Right atrium auricular region (tissue), 2 donors: ENCODE results near the gene AGO3. TPM values are rescaled to one million over a fixed set of nuclear protein-coding genes. Genes with fewer than 3 reads are reported as not detected.

Experiments
- DNase-seq: peaks from one replicate; pipeline ENCODE4 v3.0.0-alpha.2; 2019; ENCODE audit warnings: low spot score
- H3K27ac ChIP-seq, 2 donors: fragments of 200-600 bp; sonication (generic); 1 replicate in 1 of 2; 2 replicates in 1 of 2; pipeline ENCODE4 v1.5.1; 2016 to 2019
- H3K27me3 ChIP-seq, 2 donors: fragments of 200-600 bp; sonication (generic); one replicate each; pipeline versions ENCODE4 v1.5.1 to v1.6.0; 2017 to 2019
- H3K36me3 ChIP-seq: fragments of 200-600 bp; sonication (generic); one replicate; pipeline ENCODE4 v1.5.1; 2016
- H3K4me1 ChIP-seq, 2 donors: fragments of 200-600 bp; sonication (generic); one replicate each; pipeline versions ENCODE4 v1.5.1 to v1.6.0; 2017 to 2019
- H3K4me3 ChIP-seq, 2 donors: fragments of 200-600 bp; sonication (generic); 1 replicate in 1 of 2; 2 replicates in 1 of 2; pipeline ENCODE4 v1.5.1; 2017 to 2019; ENCODE audit warnings: mild to moderate bottlenecking in 1 of 2, moderate library complexity in 1 of 2
- H3K9me3 ChIP-seq, 2 donors: fragments of 200-600 bp; sonication (generic); one replicate each; pipeline ENCODE4 v1.5.1; 2019
- CTCF ChIP-seq, 2 donors: fragments of 200-600 bp; sonication (generic); IDR thresholded peaks; one replicate each; pipeline ENCODE4 v1.5.1; 2019; ENCODE audit warnings: antibody characterized with exemption in 2 of 2
- total RNA-seq, 2 donors: library from RNA; depleted of rRNA; stranded (reverse); fragments of >200 nt; gene quantifications; one replicate each; pipeline ENCODE4 v1.1.0, GENCODE V29; 2016

The AGO3 gene
- total RNA-seq, 2 donors from 2014 or later: 10.1 to 10.6 TPM

- H3K4me1 ChIP-seq: peaks cover 0 to 34% of the 10 kb centered on the region in 2 donors
- H3K9me3 ChIP-seq: no peaks in the 10 kb centered on the region
- TF ChIP-seq CTCF (IDR thresholded peaks at IDR 0.05): no peak
Measured at GRCh38 chr1:36087233-36088123, 156.6 kb downstream of the AGO3 start.

GRCh38 chr1:36088265-36088576 lies 157.3 kb downstream of the AGO3 start:
- H3K27ac ChIP-seq: peak overlapping the region; percentile 85 to 90
- peaks cover 0 to 34% of the 10 kb centered on the region in 2 donors for H3K4me1 ChIP-seq
- TF ChIP-seq CTCF (IDR thresholded peaks at IDR 0.05): no peak
- peaks cover 17% of the 10 kb centered on the region for H3K36me3 ChIP-seq
- H3K27me3 ChIP-seq: no peaks in the 10 kb centered on the region
- peak overlapping the region; percentile 86 to 94 for H3K4me3 ChIP-seq
- H3K9me3 ChIP-seq: no peaks in the 10 kb centered on the region
- no peak for DNase-seq

More at GRCh38 chr1:36087233-36088123, 156.6 kb downstream of the AGO3 start:
- Histone ChIP-seq H3K4me3 (no peak overlapping the region), H3K27ac (no peak overlapping the region), H3K36me3 (peaks cover 10% of the 10 kb centered on the region), H3K27me3 (no peaks in the 10 kb centered on the region)
- DNase-seq: peak; percentile 54

- Histone ChIP-seq H3K27me3 (no peaks in the 10 kb centered on the region), H3K27ac (peak within 1 kb of the TSS; percentile 85 to 90), H3K9me3 (no peaks in the 10 kb centered on the region), H3K4me3 (peak within 1 kb of the TSS; percentile 86 to 94), H3K36me3 (peaks cover 23% of the 10 kb centered on the region), H3K4me1 (peaks cover 0 to 31% of the 10 kb centered on the region in 2 donors)
- peak; percentile 87 for DNase-seq
- TF ChIP-seq CTCF (IDR thresholded peaks at IDR 0.05): peak; percentile 98 to 99
Measured at GRCh38 chr1:36088577-36089392, 157.9 kb downstream of the AGO3 start, which contains the start of gene ADPRS. Gene ADPRS (plus strand): TSS chr1:36088892. CDS start chr1:36088905, 13 bp downstream.

DNA sequence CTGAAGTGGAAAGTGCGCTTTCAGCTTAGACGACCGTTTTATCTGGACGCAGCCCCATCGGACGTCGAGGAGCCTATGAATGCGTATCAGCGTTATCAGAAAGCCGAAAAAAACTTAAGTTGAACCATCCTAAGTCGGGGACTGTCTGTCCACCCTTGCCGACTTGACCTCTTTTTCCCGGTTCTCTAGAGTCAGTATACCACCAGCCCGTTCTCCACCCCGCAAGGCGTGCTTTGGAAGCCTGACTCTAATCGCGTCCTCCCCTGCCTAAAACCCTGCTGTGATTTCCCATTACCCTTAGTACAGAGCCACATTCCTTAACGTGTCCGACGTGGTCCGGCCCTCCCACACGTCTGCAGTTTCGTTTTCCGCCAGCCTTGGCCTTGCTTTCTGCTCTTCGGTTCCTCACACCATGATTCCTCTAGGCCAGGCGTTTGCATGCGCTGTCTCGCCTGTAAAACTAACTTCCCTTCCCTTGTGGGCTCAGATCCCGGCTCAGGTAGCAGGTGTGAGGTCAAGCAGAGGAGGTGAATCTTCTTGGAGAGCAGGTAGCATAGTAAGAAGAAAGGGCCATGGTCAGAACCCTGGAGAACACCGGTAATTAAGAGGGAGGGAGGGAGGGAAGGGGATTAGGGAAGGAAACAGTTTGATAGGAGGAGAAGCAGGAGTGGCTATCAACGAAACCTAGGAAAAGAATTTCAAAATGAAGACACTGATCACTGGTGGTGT lies 158.7 kb downstream of the AGO3 start:
- Histone ChIP-seq H3K4me1 (peaks cover 0 to 23% of the 10 kb centered on the region in 2 donors), H3K4me3 (peak overlapping the region; percentile 86 to 94), H3K27ac (peak overlapping the region; percentile 85 to 90), H3K36me3 (peaks cover 27% of the 10 kb centered on the region), H3K27me3 (no peaks in the 10 kb centered on the region), H3K9me3 (no peaks in the 10 kb centered on the region)
- no peak for DNase-seq
- no peak for TF ChIP-seq CTCF (IDR thresholded peaks at IDR 0.05)

GRCh38 chr1:36091141-36091540 lies 160.2 kb downstream of the AGO3 start:
- Histone ChIP-seq H3K36me3 (peaks cover 32% of the 10 kb centered on the region), H3K4me3 (no peak overlapping the region), H3K27ac (no peak overlapping the region), H3K27me3 (no peaks in the 10 kb centered on the region), H3K9me3 (no peaks in the 10 kb centered on the region), H3K4me1 (peaks cover 0 to 19% of the 10 kb centered on the region in 2 donors)
- no peak for DNase-seq
- no peak for TF ChIP-seq CTCF (IDR thresholded peaks at IDR 0.05)
